NCI-H1092 treated with DMSO at 0.1 percent for 48 hours (cell line): ENCODE results near the gene COL18A1.
A peak's percentile ranks its signal among the peaks of the same experiment; 100 is the strongest.

Experiments
- DNase-seq: peaks from one replicate; lab custom pipeline; 2025; lab: John Stamatoyannopoulos, UW

Gene COL18A1

GRCh38 chr21:45455674-45456583, 51.0 kb downstream of the COL18A1 start:
- DNase-seq, result peak; percentile 24

GRCh38 chr21:45456584-45457160, 51.7 kb downstream of the COL18A1 start:
- no peak for DNase-seq

- no peak for DNase-seq
Observed at GRCh38 chr21:45457161-45457831, 52.3 kb downstream of the COL18A1 start.

GRCh38 chr21:45457832-45458172, 52.8 kb downstream of the COL18A1 start:
- no peak for DNase-seq

- DNase-seq, result no peak
Observed at GRCh38 chr21:45458281-45459170, 53.6 kb downstream of the COL18A1 start.

- DNase-seq, result no peak
Observed at GRCh38 chr21:45459171-45460010, 54.4 kb downstream of the COL18A1 start.

- DNase-seq, result no peak
Observed at GRCh38 chr21:45460011-45460565, 55.1 kb downstream of the COL18A1 start.

GRCh38 chr21:45460611-45461368, 55.8 kb downstream of the COL18A1 start:
- DNase-seq, result no peak

- DNase-seq, result no peak
Observed at GRCh38 chr21:45461369-45461750, 56.4 kb downstream of the COL18A1 start.

GRCh38 chr21:45461806-45462341, 56.9 kb downstream of the COL18A1 start:
- DNase-seq, result no peak

GRCh38 chr21:45463871-45464270, 58.9 kb downstream of the COL18A1 start:
- no peak for DNase-seq

- DNase-seq, result no peak
Observed at GRCh38 chr21:45464309-45464708, 59.3 kb downstream of the COL18A1 start.

- peak; percentile 8 for DNase-seq
Observed at GRCh38 chr21:45465105-45465504, 60.1 kb downstream of the COL18A1 start.

GRCh38 chr21:45465611-45466329, 60.8 kb downstream of the COL18A1 start:
- DNase-seq, result no peak

- DNase-seq, result no peak
Observed at GRCh38 chr21:45466330-45467220, 61.6 kb downstream of the COL18A1 start.

- no peak for DNase-seq
Observed at GRCh38 chr21:45467221-45467779, 62.3 kb downstream of the COL18A1 start.

GRCh38 chr21:45468051-45468970, 63.3 kb downstream of the COL18A1 start:
- no peak for DNase-seq
